ENCODE data around the gene MED27. TPM values are rescaled to one million over a fixed set of nuclear protein-coding genes. Genes with fewer than 3 reads are reported as not detected.

Gene MED27
- total RNA-seq, 1 donor from 2014 or later = 17.7 TPM

DNA sequence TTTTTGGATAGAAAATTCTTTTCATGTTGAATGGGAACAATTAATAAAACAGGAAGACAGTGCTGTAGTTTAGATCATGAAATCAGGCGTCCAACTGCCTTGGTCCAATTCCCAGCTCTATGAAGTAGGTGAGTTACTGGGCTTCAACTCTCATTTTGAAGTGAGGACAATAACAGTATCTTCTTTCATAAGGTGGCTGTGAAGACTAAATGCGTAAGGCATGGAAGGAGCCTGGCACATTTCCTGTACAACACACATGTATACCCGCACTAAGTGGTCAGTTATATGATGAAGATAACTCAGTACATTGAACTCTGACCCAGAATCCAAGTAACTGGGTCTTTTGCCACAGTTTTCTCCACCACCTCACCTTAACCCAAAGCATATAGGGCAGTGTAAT lies 120.6 kb downstream of the MED27 start:
- TF ChIP-seq, protein P1, sequence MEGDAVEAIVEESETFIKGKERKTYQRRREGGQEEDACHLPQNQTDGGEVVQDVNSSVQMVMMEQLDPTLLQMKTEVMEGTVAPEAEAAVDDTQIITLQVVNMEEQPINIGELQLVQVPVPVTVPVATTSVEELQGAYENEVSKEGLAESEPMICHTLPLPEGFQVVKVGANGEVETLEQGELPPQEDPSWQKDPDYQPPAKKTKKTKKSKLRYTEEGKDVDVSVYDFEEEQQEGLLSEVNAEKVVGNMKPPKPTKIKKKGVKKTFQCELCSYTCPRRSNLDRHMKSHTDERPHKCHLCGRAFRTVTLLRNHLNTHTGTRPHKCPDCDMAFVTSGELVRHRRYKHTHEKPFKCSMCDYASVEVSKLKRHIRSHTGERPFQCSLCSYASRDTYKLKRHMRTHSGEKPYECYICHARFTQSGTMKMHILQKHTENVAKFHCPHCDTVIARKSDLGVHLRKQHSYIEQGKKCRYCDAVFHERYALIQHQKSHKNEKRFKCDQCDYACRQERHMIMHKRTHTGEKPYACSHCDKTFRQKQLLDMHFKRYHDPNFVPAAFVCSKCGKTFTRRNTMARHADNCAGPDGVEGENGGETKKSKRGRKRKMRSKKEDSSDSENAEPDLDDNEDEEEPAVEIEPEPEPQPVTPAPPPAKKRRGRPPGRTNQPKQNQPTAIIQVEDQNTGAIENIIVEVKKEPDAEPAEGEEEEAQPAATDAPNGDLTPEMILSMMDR (IDR thresholded peaks at IDR 0.05) = no peak
- TF ChIP-seq POLR2A (IDR thresholded peaks at IDR 0.05) = no peak
- TF ChIP-seq POLR2AphosphoS5 (IDR thresholded peaks at IDR 0.05; ENCODE audit: insufficient read depth in 1 of 2, low read depth in 1 of 2) = no peak
- intact Hi-C loops (cut with DNase I) = no loop called here
- Histone ChIP-seq H3K36me3 (no peaks in the 10 kb centered on the region), H3K27ac (no peak overlapping the region), H3K4me1 (no peaks in the 10 kb centered on the region), H3K9me3 (no peaks in the 10 kb centered on the region), H3K4me3 (no peak overlapping the region), H3K27me3 (no peaks in the 10 kb centered on the region)
- DNase-seq (ENCODE audit: extremely low spot score in 2 of 2) = no peak

DNA sequence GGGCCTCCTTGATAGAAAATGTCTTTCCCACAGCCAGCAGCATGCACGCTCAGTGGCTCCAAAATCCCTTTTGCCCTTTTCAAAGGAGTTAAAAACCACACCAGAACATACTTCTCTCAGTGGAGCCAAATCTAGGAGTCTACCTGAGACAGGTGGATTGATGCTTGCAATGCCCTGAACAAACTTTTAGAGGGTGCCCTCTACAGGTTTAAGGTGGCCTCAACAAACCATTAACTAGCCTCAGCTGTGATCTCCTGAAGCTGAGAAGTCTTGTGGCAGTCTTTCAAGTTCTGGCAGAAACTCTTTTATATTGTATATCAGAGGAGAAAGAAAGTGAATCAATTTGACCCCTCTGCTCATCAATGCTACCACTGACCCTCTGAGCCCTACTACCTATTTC lies 125.4 kb downstream of the MED27 start:
- no peak for DNase-seq (ENCODE audit: extremely low spot score in 2 of 2)
- no peaks in the 10 kb centered on the region for H3K27me3 ChIP-seq
- no peak overlapping the region for H3K4me3 ChIP-seq
- no peak overlapping the region for H3K27ac ChIP-seq
- TF ChIP-seq POLR2AphosphoS5 (IDR thresholded peaks at IDR 0.05; ENCODE audit: insufficient read depth in 1 of 2, low read depth in 1 of 2) (no peak), POLR2A (IDR thresholded peaks at IDR 0.05) (no peak)
- TF ChIP-seq, protein P1 (IDR thresholded peaks at IDR 0.05) = no peak
- H3K9me3 ChIP-seq = no peaks in the 10 kb centered on the region
- intact Hi-C loops (cut with DNase I) = no loop called here
- H3K36me3 ChIP-seq = no peaks in the 10 kb centered on the region
- no peaks in the 10 kb centered on the region for H3K4me1 ChIP-seq

DNA sequence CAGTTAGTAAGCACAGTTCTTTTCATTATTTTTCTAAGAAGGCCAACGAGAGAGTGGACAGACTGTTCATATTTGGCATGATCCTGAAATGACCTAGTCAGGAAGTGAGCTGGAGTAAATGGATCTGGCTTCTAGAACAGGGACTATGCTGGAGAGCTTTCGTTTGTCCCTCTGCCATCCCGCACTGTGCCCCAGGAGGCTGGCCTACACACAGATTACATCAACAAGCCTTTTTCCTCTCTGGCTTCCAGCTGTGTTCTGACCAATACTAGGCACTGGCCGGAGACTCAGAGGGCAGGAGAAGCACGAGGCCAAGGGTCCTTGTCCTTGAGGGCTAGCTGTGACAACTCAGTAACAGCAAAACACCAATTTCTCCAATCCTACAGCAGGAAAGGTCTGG lies 127.8 kb downstream of the MED27 start:
- TF ChIP-seq POLR2AphosphoS5 (IDR thresholded peaks at IDR 0.05; ENCODE audit: insufficient read depth in 1 of 2, low read depth in 1 of 2) (no peak), POLR2A (IDR thresholded peaks at IDR 0.05) (no peak)
- TF ChIP-seq, protein P1 (IDR thresholded peaks at IDR 0.05) = no peak
- H3K27me3 ChIP-seq = no peaks in the 10 kb centered on the region
- H3K27ac ChIP-seq = no peak overlapping the region
- H3K9me3 ChIP-seq = no peaks in the 10 kb centered on the region
- H3K4me1 ChIP-seq = no peaks in the 10 kb centered on the region
- H3K4me3 ChIP-seq = no peak overlapping the region
- no peak for DNase-seq (ENCODE audit: extremely low spot score in 2 of 2)
- H3K36me3 ChIP-seq = no peaks in the 10 kb centered on the region
- intact Hi-C loops (cut with DNase I) = no loop called here

DNA sequence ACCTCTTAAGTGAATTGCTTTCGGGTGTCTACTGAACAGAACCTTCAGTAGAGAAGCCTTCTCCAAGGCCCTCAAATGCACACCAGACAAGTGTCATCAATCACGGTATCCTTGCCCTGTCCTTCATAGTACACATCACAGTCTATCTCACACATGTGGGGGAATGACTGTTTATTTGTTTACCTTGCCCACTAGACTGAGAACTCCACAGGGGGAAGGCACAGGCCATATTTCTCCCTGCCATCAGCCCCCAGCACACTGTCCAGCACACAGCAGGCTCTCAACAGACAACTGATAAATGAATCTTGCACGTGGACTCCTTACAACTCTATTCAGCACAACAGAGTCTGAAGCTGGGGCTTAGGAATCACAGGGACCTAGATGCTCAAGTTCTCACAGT lies 128.5 kb downstream of the MED27 start:
- TF ChIP-seq, protein P1 (IDR thresholded peaks at IDR 0.05) = no peak
- no peak for TF ChIP-seq POLR2A (IDR thresholded peaks at IDR 0.05)
- TF ChIP-seq POLR2AphosphoS5 (IDR thresholded peaks at IDR 0.05; ENCODE audit: insufficient read depth in 1 of 2, low read depth in 1 of 2) = no peak
- no peaks in the 10 kb centered on the region for H3K27me3 ChIP-seq
- H3K27ac ChIP-seq = no peak overlapping the region
- DNase-seq (ENCODE audit: extremely low spot score in 2 of 2) = no peak
- intact Hi-C loops (cut with DNase I) = no loop called here
- H3K4me1 ChIP-seq = no peaks in the 10 kb centered on the region
- no peak overlapping the region for H3K4me3 ChIP-seq
- H3K9me3 ChIP-seq = no peaks in the 10 kb centered on the region
- H3K36me3 ChIP-seq = no peaks in the 10 kb centered on the region

DNA sequence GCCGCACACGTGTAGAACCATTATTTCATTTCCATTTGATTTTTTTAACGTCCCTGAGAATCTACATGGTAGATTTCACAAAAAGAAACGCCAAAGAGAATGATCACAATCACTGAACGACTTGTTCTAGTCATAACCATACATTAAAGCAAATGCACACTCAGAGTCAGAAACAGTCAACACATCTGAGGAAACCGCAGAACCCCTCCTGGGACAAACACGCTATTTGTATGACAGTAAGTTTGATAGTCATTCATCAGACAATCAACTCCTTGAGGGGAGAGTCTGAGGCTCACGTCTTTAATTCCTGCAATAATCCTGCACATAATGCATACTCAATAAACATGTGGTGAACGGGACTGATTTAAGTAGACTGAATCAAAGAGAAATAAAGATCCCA lies 129.2 kb downstream of the MED27 start:
- intact Hi-C loops (cut with DNase I) = no loop called here
- Histone ChIP-seq H3K27me3 (no peaks in the 10 kb centered on the region), H3K36me3 (no peaks in the 10 kb centered on the region), H3K4me3 (no peak overlapping the region), H3K27ac (no peak overlapping the region), H3K9me3 (no peaks in the 10 kb centered on the region), H3K4me1 (no peaks in the 10 kb centered on the region)
- TF ChIP-seq, protein P1 (IDR thresholded peaks at IDR 0.05) = no peak
- TF ChIP-seq POLR2A (IDR thresholded peaks at IDR 0.05) (no peak), POLR2AphosphoS5 (IDR thresholded peaks at IDR 0.05; ENCODE audit: insufficient read depth in 1 of 2, low read depth in 1 of 2) (no peak)
- no peak for DNase-seq (ENCODE audit: extremely low spot score in 2 of 2)
